Measurements from ENCODE around the gene SLC6A8.
"Not testable (repeated sequence)": the region's sequence is repeated elsewhere in the genome, so short reads cannot be mapped to it uniquely, and the experiment has no call there.

Gene SLC6A8

DNA sequence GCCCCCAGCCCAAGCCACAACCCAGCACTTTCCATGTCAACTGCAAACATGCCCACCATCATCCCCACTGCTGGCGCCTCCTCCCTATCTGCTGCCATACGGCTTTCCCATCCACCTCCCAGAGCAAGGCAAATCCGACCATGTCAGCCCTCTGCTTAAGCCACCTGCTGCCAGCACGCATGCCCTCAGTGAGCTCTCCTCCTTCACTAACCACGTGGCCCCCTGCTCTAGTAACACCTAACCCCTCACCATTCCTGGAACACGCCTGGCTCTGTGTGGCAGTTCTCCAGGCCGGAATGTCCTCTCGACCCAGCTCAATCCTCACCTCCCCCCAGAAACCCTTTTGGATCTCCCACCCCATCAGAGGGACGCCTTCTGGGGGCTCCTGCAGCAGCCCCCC lies 19.1 kb downstream of the SLC6A8 start:
- no peak for DNase-seq (ENCODE audit: low read depth in 2 of 2)

DNA sequence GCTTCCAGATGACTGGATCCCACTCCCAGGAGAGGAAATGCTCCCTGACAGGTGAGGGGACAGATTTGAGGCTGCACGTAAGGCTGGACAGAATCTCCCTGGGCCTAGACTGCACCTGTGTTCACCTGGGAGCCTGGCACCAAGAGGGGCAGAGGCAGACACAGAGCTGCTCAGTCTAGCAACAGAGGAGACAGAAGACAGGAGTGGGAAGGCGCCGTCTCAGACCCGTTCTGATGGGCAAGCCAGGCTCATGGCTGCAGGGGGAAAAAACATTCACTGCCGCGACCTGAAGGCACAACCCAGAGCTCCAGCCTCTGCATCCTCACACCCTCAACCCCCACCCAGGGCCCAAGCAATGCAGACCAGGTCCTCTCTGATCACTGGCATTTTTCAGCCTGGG lies 19.7 kb downstream of the SLC6A8 start:
- DNase-seq (ENCODE audit: low read depth in 2 of 2) = no peak

DNA sequence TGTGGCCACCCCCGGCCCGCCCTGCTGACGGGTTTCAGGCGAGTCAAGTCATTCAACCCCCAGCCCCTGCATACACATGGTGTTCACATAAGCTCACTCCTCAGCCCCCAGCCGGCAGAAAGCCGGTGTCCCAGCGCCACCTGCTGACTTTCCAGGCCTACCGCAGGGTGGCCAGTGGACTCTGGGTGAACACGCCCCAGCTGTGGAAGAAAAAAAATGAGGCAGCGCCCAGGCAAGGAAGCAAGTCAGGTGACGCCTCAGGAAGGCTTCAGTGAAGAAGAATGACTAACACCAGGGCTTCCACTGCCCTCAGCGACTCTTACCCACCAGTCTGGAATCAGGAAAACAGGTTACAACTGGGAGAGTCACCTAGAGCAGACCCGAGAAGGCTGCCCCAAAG lies 20.7 kb downstream of the SLC6A8 start:
- no peak for DNase-seq (ENCODE audit: low read depth in 2 of 2)

DNA sequence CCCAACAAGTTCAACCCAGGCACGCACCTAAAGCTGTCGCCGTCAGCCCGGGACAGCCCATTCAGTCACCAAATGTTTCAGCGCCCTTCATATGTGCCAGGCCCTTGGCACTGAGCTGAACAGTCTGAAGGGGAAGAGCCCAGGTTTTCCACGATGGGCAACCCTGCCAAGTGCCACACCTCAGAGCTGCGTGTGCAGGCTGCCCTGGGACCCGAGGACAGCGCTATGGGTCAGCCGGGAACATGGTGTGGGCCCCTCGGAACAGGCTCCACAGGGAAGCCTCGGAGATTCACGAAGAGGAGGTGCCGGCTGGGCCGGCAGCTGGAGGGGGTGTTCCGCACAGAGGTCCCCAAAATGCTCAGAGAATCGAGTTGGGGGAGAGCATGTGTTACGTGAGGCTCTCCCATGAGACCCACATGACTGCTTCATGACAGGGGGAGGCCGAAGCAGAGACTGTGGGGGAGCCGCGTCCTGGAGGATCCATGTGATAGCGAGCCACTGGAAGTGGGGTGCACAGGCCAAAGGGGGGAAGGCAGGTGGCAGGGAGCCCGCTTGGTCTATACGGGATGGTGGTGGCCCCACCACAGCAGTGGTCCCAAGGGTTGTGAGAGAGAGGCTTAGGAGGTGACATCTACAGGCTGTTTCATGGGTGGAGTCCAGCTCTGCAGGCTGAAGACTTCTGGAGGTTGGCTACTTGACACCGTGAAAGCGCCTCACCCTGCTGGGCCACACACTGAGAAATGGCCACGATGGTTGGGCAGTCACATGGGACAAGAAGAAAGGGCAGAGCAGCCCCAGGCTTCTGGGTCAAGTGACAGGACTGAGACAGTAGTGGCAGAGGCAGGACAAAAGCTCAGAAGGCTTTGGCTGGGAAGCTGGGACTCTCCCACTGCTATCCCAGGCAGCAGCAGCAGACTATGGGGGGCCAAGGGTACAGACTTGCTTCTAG lies 22.3 kb downstream of the SLC6A8 start:
- DNase-seq (ENCODE audit: low read depth in 2 of 2) = no peak

DNA sequence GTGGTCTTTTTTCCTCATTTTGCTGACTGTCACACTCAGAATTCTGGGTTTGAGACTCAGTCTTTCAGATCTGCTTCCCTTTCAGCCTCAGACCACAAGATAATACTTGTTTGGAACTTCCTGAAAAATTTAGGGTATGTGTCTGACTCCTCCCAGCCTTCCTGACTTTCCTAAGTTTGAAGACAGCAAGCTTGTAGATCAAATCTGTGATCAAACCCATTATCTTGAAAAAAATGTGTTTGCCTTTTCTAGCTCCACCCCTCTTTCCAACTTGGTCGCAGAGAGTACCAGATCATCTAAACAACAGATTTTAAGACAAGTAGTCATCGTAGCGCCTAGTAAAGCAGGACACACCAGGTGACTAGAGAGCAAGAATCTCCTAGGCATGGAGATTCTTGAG lies 26.5 kb downstream of the SLC6A8 start:
- DNase-seq (ENCODE audit: low read depth in 2 of 2) = no peak

DNA sequence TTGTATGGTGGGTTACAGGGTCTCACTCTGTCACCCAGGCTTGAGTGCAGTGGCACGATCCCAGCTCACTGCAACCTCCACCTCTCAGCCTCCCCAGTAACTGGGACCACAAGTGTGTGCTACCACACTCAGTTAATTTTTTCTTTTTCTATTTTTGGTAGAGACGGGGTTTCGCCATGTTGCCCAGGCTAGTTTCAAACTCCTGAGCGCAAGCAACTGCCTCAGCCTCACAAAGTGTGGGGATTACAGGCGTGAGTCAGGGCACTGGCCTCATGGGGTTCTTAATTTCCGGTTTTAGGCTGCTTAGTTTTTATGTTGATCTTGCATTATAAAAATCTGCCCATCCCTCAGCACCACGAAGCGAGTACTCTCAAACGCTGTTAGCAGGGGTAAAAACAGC lies 29.7 kb downstream of the SLC6A8 start:
- DNase-seq (ENCODE audit: low read depth in 2 of 2) = no peak

DNA sequence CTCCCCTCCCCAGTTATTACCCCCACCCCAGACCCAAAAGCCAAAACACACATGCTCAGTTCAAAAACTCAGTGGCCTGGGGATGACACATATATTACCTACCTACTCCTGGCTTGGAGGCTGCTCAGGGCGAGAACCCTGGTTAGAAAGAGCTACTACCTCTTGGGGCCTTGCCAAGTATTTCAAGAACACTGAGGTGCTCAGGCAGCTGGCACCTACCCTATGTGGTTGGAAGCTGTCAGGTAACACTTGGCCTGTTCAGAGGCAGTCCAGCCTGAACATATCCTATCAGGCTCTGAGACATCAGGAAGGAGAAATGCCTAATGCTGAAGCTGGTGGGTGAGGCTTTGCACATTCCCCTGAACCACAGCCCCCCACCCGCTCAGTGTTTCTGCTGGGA lies 31.5 kb downstream of the SLC6A8 start:
- no peak for DNase-seq (ENCODE audit: low read depth in 2 of 2)

DNA sequence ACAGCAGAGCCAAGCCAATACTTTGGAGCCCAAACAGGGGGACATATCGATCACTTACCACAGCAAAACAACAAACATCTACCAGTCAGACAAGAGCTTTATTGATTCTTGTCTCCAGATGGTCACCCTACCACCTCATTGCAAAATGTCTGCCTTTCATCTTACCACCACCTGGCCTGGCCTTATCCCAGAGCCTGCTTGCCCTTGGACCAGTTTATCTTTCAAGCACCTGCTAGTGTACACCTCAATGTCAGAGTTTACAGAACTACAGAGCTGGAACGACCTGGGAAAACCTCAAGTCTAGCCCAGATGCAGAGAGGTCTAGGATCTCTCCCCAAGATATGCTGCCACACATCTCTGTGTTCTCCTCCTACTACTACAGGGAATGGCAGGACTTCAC lies 32.0 kb downstream of the SLC6A8 start:
- no peak for DNase-seq (ENCODE audit: low read depth in 2 of 2)

DNA sequence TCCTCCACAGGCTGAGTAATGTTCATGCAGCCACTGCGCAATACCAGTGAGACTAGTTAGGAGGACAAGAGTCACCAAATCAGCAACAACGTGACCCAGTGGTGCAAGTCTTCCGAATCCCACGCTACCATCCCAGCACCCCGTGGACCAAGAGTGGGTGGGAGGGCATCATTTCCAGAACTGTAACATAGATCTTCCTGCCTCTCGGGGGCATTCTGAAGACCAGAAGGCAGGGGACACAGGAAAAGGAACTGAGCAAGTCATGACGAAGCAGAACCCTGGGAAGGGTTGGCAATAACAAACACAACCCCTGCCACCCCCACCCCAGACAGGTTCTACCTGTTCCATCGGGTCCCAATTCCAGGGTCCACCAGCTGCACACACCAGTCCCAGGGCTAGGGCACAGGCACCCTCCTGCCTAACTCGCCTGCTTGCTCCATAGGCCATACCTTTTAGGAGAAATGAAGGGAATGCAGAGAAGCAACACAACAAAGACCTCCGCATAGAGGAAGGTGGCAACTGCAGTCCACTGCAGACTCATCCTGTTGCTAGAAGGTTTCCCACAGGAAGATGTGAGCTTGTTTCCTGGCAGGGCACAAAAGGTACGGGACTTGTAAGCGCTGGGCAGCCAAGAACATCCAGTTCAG lies 35.1 kb downstream of the SLC6A8 start:
- DNase-seq (ENCODE audit: low read depth in 2 of 2) = no peak

DNA sequence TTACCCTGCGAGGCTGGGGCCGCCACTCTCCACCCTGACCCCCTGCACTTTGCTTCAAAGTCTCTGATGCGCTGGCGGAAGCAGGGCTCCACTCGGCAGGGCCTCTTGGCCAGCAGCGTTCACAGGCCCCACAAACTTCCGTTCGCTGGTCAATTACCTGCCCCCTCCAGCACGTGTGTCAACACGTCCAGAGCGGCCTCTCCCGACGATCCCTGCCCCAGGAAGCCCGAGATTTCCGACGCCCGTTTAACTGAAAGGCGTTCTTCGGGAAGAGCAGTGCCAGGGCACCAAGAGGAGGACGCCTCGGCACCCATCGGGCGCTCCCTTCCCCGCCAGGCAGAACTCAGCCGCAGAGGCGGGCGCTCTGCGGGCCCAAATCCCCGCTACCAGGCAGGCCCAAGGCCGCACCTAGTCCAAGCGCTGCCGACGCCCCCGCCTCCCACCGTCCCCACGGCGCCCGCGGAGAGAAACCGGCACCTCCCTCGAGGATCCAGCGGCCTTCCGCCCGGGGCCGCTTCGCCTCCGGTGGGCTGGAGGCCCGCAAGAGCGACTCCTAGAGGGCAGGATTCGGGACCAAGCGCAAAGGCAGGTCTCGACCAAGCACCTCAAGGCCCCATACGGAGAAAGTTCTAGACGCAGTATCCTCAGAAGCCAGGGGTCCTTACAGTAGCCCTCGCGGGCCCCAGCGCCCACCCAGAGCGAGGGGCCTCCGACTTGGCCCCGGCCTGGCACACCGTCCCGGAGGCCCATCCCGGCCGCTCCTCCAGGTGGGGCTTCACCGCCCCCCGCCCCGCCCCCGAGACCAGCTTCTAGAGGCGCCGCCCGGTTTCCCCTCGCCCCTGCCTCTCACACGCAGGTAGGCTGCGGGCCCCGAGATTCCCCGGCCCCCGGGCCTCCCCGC lies 35.9 kb downstream of the SLC6A8 start:
- peak in 1 of 2 donors; percentile 37 for DNase-seq (ENCODE audit: low read depth in 2 of 2)

DNA sequence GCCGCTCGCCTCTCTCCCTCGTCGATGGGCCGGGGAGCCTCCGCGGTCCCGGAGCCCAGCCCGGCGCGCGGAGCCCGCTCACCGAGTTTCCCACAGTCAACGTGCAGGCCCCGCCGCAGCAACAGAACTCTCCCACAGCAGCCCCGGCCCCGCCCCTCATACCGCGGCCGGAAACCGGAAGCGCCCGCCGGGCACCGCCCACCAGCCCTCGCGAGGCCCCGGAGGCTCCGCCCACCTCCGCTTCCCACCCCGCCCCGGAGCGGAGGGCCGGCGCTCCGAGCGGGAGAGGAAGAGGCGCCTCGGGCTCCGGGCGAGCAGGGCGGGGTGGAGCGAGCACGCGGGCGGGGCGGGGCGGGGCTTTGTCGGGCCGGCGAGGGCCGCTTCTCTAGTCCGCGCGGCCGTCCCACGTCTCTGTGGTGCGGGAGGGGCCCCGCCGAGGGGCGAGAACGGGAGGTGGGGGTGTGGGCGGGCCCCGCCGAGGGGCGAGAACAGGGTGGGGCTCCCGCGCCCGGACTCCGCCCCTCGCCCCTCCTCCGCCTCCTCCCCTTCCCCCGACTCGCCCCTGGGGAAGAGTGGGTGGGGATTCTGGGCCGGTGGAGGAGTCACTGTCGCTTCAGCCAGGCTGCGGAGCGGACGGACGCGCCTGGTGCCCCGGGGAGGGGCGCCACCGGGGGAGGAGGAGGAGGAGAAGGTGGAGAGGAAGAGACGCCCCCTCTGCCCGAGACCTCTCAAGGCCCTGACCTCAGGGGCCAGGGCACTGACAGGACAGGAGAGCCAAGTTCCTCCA lies 36.7 kb downstream of the SLC6A8 start, which contains the start of the genes ABCD1 and BCAP31:
Gene ABCD1, plus strand, starts transcription at position 605 of the 787 bp plus-strand sequence. CDS start 411 bp downstream, outside the sequence.
Gene BCAP31, minus strand, starts transcription at position 136 of the 787 bp plus-strand sequence. CDS start 1,143 bp downstream, outside the sequence.
- peak; percentile 75 to 77 for DNase-seq (ENCODE audit: low read depth in 2 of 2)

DNA sequence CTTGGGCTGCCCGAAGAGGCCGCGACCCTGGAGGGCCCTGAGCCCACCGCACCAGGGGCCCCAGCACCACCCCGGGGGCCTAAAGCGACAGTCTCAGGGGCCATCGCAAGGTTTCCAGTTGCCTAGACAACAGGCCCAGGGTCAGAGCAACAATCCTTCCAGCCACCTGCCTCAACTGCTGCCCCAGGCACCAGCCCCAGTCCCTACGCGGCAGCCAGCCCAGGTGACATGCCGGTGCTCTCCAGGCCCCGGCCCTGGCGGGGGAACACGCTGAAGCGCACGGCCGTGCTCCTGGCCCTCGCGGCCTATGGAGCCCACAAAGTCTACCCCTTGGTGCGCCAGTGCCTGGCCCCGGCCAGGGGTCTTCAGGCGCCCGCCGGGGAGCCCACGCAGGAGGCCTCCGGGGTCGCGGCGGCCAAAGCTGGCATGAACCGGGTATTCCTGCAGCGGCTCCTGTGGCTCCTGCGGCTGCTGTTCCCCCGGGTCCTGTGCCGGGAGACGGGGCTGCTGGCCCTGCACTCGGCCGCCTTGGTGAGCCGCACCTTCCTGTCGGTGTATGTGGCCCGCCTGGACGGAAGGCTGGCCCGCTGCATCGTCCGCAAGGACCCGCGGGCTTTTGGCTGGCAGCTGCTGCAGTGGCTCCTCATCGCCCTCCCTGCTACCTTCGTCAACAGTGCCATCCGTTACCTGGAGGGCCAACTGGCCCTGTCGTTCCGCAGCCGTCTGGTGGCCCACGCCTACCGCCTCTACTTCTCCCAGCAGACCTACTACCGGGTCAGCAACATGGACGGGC lies 37.5 kb downstream of the SLC6A8 start:
- DNase-seq (ENCODE audit: low read depth in 2 of 2) = no peak

DNA sequence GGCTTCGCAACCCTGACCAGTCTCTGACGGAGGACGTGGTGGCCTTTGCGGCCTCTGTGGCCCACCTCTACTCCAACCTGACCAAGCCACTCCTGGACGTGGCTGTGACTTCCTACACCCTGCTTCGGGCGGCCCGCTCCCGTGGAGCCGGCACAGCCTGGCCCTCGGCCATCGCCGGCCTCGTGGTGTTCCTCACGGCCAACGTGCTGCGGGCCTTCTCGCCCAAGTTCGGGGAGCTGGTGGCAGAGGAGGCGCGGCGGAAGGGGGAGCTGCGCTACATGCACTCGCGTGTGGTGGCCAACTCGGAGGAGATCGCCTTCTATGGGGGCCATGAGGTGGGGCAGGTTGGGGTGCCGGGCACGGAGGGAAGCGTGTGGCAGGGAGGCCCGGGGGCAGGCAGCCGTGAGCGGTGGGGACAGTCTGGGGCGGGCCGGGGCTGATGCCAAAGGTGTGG lies 38.1 kb downstream of the SLC6A8 start:
- DNase-seq (ENCODE audit: low read depth in 2 of 2) = no peak

DNA sequence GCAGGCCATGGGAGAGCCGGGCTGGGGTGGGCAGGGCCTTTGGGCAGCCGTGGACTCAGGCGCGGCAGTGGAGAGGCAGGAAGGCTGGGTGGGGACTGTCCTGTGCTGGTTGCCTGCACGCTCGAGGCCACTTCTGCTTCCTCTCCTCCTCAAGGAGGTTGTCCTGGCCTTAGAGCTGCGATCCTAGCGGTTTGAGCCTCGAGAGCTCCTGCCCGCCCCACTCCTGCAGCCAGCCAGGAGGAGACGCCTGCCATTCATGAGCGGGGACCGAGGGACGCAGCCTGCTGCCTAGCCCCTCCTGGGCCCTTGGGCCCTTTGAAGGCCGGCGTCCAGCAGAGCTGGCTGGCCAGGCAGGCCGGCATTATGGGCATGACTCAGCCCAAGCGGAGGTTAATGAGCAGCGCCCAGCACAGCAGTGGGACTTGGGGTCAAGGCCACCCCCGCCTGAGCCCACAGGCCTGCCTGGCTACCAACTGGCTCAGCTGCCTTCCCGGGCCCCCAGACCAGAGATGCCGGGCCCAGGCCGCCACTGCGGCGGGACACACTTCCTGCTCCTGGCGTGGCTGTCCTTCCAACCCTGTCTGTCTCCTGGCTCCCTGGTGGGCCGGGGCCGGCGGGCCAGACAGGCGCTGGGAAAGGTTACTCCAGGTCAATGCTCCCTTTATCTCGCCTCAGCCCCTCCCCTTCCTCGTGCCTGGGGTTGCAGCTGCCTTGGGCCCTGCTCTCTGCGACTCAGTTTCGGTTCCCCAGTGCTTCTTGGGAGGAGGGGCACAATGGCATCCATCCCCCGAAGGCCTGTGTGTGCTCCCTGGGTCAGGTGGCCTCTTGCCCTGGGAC lies 38.8 kb downstream of the SLC6A8 start:
- no peak for DNase-seq (ENCODE audit: low read depth in 2 of 2)

DNA sequence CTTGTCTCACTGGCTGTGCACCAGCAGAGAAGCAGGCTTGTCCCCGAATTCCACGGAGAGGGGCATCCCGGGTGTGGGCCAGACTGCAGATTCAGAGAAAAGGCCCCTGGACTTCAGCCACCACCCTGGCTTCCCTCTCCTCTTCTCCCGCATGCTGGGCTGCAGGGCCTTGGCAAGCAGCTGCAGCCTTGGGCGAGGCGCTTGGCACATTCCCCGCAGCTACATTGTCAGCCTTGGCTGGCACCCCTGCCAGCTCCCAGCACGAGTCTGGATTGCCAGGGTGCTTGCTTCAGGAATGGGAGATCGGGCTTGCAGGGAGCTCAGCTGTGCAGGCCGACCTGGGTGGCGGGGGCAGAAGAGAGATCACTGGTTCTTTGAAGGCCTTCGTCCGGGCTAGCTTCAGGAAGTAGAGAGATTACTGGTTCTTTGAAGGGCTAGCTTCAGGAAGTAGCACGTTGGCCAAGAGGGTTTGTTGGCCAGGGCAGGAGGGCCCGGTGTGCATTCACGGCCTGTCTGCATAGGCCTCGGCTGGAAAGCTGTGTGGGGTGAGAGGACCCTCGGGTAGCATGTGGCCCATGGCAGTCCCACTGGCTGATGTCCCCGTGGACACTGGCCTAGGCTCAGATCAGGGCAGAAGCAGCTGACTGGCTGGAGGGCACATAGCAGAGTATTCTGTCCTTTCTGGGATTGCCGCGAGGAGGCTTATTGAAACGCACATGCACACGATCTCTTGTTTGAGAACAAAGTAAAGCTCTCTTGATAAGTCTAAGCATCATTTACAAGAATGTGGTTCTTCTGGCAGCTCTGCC lies 39.6 kb downstream of the SLC6A8 start:
- no peak for DNase-seq (ENCODE audit: low read depth in 2 of 2)

DNA sequence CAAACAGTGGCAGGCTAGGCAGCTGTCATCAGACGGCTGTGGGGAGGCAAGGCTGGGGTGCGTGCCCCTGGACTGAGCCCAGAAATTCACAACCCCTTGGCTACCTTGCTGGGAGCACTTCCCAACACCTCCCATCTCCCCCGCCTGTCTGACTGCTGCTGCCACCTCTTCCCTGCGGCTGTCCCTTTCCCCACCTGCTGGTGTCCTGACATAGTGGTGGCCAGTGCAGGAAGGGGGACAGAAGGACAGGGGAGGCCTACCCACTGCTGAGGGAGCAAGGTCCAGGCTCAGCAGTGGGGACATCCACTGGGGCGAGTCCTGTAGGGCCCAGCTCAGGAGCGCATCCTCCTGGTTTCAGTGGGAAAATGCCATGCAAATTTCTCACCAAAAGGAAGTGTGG lies 40.4 kb downstream of the SLC6A8 start:
- no peak for DNase-seq (ENCODE audit: low read depth in 2 of 2)

DNA sequence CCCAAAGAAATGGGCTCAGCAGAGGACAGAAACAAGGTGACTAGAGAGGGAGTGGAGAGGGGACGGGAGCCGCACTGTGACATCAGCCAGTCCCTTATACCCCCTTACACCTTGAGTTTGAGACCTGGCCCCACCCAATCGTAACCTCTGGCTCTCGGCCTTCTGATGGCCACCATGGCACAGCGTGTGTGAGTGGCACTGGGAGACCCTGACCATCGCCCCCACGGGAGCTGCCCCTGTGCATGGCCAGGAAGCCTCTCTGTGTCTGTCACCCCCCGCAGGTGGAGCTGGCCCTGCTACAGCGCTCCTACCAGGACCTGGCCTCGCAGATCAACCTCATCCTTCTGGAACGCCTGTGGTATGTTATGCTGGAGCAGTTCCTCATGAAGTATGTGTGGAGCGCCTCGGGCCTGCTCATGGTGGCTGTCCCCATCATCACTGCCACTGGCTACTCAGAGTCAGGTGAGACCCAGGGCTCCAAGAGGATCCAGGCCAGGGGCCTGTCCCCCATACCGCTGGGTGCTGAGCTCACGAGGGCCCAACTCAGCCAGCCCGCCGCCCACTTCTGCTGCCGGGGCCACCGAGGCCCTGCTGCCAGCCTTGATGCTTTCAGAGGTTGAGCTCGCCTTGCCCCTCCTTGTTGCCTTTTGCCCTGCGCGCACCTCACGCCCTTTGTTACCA lies 41.4 kb downstream of the SLC6A8 start:
- no peak for DNase-seq (ENCODE audit: low read depth in 2 of 2)

DNA sequence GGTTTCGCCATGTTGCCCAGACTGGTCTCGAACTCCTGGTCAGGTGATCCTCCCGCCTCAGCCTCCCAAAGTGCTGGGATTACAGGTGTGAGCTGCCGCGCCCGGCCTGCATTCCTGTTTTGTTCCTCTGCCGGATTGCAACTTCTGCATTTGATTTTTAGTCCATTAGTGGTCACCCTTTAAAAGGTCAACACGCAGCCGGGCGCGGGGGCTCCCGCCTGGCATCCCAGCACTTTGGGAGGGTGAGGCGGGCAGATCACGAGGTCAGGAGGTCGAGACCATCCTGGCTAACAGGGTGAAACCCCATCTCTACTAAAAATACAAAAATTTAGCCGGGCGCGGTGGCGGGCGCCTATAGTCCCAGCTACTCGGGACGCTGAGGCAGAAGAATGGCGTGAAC lies 42.4 kb downstream of the SLC6A8 start:
- DNase-seq (ENCODE audit: low read depth in 2 of 2) = not testable (repeated sequence)
